Measurements from ENCODE around the gene TBC1D22A.

Gene TBC1D22A

DNA sequence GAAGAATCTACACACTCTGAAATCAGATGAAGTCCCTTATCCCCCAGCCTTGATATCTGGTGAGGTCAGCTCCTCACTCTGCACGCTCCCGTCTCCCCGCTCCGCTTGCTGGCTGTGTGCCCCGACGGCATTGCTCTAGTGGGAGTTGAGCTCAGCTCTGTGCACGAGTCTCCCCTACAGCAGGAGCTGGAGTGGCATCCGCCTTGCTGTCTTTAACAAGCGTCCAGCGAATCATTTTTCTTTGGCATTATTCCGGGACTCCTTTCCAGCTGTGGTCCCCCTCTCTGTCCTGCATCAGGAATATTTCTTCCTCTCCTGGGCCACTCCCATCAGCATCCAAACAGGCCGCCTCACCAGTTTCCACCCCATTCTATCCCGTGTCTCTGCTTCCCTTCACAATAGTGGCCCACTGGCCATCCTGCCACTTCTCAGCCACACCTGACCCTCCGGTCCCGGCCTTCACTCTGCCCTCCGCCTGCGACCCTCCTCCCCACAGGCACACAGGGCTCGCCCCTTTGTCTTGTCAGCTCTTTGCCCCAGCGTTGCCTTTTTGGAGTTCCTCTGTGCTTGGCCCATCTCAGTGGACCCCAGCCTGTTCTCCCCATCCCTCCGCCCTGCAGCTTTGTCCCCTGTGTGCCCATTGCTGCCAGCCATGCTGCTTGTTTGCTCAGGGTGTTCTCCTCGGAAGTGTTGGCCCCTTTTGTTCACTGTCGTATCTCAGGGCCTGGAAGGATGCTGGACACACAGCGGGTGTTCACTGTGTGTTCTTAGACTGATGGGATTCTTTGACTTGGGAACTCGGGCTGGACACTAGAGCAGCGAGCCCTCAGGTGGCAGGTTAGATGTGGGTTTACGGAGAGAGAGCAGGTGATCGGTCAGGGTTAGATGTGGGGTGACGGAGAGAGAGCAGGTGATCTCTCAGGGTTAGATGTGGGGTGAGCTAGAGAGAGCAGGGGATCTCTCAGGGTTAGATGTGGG is 441.8 kb downstream of the TBC1D22A start:
- H3K4me3 ChIP-seq (ENCODE audit: low read length), result no peak overlapping the region
- no peak overlapping the region for H3K27ac ChIP-seq (ENCODE audit: low read length)
- H3K9me3 ChIP-seq (ENCODE audit: insufficient read depth, low read depth, low read length), result no peaks in the 10 kb centered on the region
- no peaks in the 10 kb centered on the region for H3K4me1 ChIP-seq (ENCODE audit: insufficient read depth, low read length)
- no peaks in the 10 kb centered on the region for H3K27me3 ChIP-seq (ENCODE audit: insufficient read depth, low read length)
- no peak overlapping the region for H3K9ac ChIP-seq (ENCODE audit: low read depth, low read length)
- no peaks in the 10 kb centered on the region for H3K36me3 ChIP-seq (ENCODE audit: insufficient read depth, low read depth, low read length)

DNA sequence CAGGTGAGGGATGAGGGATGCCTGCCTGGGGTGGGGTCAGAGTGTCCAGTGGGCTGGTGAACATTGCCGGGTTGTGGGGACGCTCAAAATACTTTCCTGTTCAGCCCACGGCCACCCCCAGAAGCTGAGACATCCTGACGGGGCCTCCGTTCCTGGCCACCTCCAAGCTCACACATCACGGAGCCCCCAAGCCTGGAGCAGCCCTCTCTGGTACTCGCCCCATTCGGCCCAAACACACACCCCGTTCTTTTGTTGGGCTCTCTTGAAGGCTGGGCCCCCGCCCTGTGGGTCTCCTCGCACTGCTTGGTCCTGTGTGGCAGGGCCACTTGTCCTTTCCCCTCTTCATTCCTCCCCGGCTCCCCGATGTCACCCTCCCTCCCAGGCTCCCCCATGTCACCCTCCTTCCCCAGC is 442.6 kb downstream of the TBC1D22A start:
- H3K9ac ChIP-seq (ENCODE audit: low read depth, low read length), result no peak overlapping the region

DNA sequence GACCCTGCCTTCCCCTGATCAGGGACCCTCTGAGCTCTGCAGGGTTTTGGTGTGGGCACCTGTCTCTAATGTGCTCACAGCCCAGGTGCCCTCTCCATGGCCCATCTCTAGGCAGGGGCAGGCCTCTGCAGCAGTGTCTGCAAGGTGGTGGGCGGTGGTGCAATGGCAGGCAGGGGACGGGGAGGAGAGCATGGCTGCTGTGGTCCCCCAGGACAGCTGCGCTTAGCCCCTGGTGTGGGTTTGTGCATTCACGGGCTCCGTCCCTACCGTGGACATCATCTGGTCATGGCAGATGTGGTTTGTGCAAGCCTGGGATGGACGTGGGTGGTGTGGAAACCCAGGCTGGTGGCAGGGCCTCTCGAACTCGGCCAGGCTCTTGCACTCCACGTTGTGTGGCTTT is 443.1 kb downstream of the TBC1D22A start:
- no peak overlapping the region for H3K9ac ChIP-seq (ENCODE audit: low read depth, low read length)
- H3K27me3 ChIP-seq (ENCODE audit: insufficient read depth, low read length), result no peaks in the 10 kb centered on the region
- no peaks in the 10 kb centered on the region for H3K9me3 ChIP-seq (ENCODE audit: insufficient read depth, low read depth, low read length)
- H3K27ac ChIP-seq (ENCODE audit: low read length), result no peak overlapping the region
- H3K4me3 ChIP-seq (ENCODE audit: low read length), result no peak overlapping the region
- no peaks in the 10 kb centered on the region for H3K36me3 ChIP-seq (ENCODE audit: insufficient read depth, low read depth, low read length)
- H3K4me1 ChIP-seq (ENCODE audit: insufficient read depth, low read length), result no peaks in the 10 kb centered on the region

More for the DNA sequence above, 442.6 kb downstream of the TBC1D22A start:
- H3K27ac ChIP-seq (ENCODE audit: low read length), result no peak overlapping the region
- no peaks in the 10 kb centered on the region for H3K36me3 ChIP-seq (ENCODE audit: insufficient read depth, low read depth, low read length)
- H3K9me3 ChIP-seq (ENCODE audit: insufficient read depth, low read depth, low read length), result no peaks in the 10 kb centered on the region
- H3K4me3 ChIP-seq (ENCODE audit: low read length), result no peak overlapping the region
- H3K4me1 ChIP-seq (ENCODE audit: insufficient read depth, low read length), result no peaks in the 10 kb centered on the region
- H3K27me3 ChIP-seq (ENCODE audit: insufficient read depth, low read length), result no peaks in the 10 kb centered on the region

DNA sequence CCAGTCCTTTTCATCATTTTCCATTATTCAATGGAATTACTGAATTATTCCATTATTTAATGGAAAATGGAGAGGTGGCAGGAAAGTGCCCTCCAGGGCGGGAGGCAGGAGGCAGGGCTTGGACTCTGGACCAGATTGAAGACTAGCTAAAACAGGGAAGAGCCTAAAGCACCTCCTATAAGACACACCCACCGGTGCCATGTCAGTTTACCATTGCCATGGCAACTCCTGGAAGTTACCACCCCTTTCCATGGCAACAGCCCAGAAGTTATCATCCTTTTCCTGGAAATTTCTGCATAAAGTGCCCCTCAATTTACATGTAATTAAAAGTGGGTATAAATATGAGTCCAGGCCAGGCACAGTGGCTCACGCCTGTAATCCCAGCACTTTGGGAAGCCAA is 443.7 kb downstream of the TBC1D22A start:
- H3K4me1 ChIP-seq (ENCODE audit: insufficient read depth, low read length), result no peaks in the 10 kb centered on the region
- no peak overlapping the region for H3K27ac ChIP-seq (ENCODE audit: low read length)
- no peaks in the 10 kb centered on the region for H3K27me3 ChIP-seq (ENCODE audit: insufficient read depth, low read length)
- no peak overlapping the region for H3K4me3 ChIP-seq (ENCODE audit: low read length)
- no peaks in the 10 kb centered on the region for H3K36me3 ChIP-seq (ENCODE audit: insufficient read depth, low read depth, low read length)
- no peaks in the 10 kb centered on the region for H3K9me3 ChIP-seq (ENCODE audit: insufficient read depth, low read depth, low read length)
- H3K9ac ChIP-seq (ENCODE audit: low read depth, low read length), result no peak overlapping the region

DNA sequence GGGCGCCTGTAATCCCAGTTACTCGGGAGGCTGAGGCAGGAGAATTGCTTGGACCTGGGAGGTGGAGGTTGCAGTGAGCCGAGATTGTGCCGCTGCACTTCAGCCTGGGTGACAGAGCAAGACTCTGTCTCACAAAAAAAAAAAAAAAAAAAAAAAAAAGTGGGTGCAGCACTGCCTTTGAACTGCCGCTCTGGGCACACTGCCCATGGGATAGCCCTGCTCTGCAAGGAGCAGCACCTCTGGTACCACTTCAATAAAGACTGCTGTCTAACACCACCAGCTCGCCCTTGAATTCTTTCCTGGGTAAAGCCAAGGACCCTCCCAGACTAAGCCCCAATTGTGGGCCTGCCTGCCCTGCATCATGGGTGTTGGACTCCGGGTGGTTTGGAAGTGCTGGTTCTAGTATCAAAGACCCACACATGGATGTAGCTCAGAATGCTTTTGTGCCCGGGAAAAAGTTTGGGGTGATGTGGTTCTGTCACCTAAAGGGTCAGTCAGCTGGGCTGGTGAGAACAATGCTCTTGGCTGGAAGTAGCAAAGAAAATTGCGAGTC is 444.3 kb downstream of the TBC1D22A start:
- no peaks in the 10 kb centered on the region for H3K27me3 ChIP-seq (ENCODE audit: insufficient read depth, low read length)
- no peaks in the 10 kb centered on the region for H3K36me3 ChIP-seq (ENCODE audit: insufficient read depth, low read depth, low read length)
- no peaks in the 10 kb centered on the region for H3K4me1 ChIP-seq (ENCODE audit: insufficient read depth, low read length)
- no peak overlapping the region for H3K9ac ChIP-seq (ENCODE audit: low read depth, low read length)
- H3K4me3 ChIP-seq (ENCODE audit: low read length), result no peak overlapping the region
- no peak overlapping the region for H3K27ac ChIP-seq (ENCODE audit: low read length)
- H3K9me3 ChIP-seq (ENCODE audit: insufficient read depth, low read depth, low read length), result no peaks in the 10 kb centered on the region

DNA sequence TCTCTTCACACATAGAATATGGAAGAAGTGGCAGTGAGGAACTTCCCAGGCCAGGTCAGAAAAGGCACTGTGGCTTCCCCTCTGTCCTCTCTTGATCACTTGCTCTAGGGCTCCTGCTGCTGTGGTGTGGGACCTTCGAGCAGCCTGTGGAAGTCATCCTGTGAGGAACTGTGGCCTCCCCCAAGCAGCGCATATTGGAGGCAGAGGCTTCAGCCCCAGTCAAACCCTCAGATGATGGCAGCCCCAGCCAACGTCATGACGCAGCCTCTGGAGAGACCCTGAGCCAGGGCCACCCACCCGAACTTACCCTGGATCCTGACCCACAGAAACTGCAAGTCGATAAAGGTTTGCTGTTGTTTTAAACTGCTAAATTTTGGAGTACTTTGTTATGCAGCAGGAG is 444.9 kb downstream of the TBC1D22A start:
- peaks cover 4% of the 10 kb centered on the region; the same call in 1 of the 2 replicates for H3K9me3 ChIP-seq (ENCODE audit: insufficient read depth, low read depth, low read length)
- no peak overlapping the region for H3K9ac ChIP-seq (ENCODE audit: low read depth, low read length)

DNA sequence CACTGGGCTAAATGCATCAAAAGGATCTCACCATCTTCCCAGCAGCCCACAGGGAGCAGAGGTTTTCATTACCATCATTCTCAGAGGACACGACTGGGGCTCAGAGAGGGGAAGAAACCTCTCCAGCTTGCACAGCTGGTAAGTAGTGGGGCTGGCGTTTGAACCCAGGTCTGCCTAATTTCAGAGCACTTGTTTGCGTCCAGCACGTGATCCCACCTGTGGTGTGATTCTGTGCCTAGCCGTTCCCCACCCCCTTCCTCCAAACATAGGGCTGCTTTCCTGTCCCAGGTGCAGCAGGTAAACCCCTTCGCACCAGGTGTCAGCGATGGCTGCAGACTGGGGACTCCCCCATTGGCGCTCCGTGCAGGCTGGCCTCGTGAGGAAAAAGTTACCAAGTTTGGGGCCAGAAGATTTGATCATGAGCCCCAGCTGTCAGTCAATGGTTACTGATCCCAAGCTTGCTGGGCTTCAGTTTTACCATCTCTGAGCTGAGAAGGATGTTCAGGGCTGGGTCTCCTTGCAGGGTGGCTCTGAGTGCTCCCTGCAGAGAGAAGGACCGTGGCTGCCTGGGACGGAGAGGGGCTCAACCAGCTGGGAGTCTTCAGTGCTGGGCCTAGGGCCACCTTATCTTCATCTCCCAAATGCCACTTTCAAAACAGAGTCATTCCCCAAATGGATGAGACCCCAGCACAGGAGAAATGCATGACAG is 445.6 kb downstream of the TBC1D22A start:
- Histone ChIP-seq H3K36me3 (ENCODE audit: insufficient read depth, low read depth, low read length) (no peaks in the 10 kb centered on the region), H3K27me3 (ENCODE audit: insufficient read depth, low read length) (no peaks in the 10 kb centered on the region), H3K9ac (ENCODE audit: low read depth, low read length) (no peak overlapping the region), H3K4me1 (ENCODE audit: insufficient read depth, low read length) (no peaks in the 10 kb centered on the region), H3K9me3 (ENCODE audit: insufficient read depth, low read depth, low read length) (peaks cover 10% of the 10 kb centered on the region; the same call in 1 of the 2 replicates), H3K4me3 (ENCODE audit: low read length) (no peak overlapping the region), H3K27ac (ENCODE audit: low read length) (no peak overlapping the region)

More for the DNA sequence above, 444.9 kb downstream of the TBC1D22A start:
- Histone ChIP-seq H3K27ac (ENCODE audit: low read length) (no peak overlapping the region), H3K4me3 (ENCODE audit: low read length) (no peak overlapping the region), H3K27me3 (ENCODE audit: insufficient read depth, low read length) (no peaks in the 10 kb centered on the region), H3K36me3 (ENCODE audit: insufficient read depth, low read depth, low read length) (no peaks in the 10 kb centered on the region), H3K4me1 (ENCODE audit: insufficient read depth, low read length) (no peaks in the 10 kb centered on the region)

DNA sequence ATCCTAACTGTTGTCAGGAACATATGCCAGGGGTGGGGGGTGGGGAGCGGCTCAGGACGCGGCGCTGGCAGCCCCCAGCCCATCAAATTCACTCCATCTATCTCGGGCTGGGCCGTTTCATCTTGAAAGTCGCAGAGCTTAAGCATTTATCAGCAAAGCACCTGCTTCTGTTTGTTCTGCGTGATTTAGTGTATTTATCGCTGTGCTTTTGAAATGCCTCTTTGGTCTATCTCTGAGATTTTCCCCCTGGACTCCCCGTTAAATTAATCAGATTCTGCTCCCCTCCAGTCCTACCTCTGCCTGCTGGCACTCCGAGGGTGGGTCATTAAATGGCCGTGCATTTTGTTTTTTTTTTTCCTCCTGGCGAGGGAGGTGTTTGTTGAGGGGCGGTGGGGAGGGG is 446.2 kb downstream of the TBC1D22A start:
- Histone ChIP-seq H3K4me1 (ENCODE audit: insufficient read depth, low read length) (no peaks in the 10 kb centered on the region), H3K27ac (ENCODE audit: low read length) (no peak overlapping the region), H3K4me3 (ENCODE audit: low read length) (no peak overlapping the region), H3K9me3 (ENCODE audit: insufficient read depth, low read depth, low read length) (peaks cover 13% of the 10 kb centered on the region; the same call in 1 of the 2 replicates), H3K27me3 (ENCODE audit: insufficient read depth, low read length) (no peaks in the 10 kb centered on the region), H3K36me3 (ENCODE audit: insufficient read depth, low read depth, low read length) (no peaks in the 10 kb centered on the region), H3K9ac (ENCODE audit: low read depth, low read length) (no peak overlapping the region)

DNA sequence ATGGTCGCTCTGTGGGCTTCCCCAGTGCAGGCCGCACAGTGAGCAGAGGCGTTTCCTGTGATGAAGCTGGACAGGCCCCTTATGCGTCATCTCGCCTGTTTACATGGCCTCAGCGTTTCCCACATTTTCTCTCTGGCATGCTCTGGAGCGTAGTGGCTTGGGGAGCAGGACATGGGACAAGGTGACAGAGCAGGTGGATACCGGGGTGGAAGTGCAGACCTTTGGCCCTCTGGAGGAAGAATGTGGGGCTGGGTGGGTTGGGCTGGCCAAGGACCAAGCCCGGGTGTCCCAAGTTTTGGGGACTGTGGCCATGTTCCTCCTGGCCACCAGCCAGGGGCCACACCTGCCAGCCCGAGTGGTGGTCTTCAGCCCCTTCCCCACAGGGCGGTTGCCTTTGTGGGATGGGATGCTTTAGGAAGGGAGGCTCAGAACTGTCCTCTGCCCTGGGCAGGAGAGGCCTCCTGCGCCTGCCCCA is 446.6 kb downstream of the TBC1D22A start:
- no peak overlapping the region for H3K4me3 ChIP-seq (ENCODE audit: low read length)
- H3K27ac ChIP-seq (ENCODE audit: low read length), result no peak overlapping the region
- no peaks in the 10 kb centered on the region for H3K27me3 ChIP-seq (ENCODE audit: insufficient read depth, low read length)
- H3K4me1 ChIP-seq (ENCODE audit: insufficient read depth, low read length), result no peaks in the 10 kb centered on the region
- H3K36me3 ChIP-seq (ENCODE audit: insufficient read depth, low read depth, low read length), result no peaks in the 10 kb centered on the region
- peaks cover 13% of the 10 kb centered on the region; the same call in 1 of the 2 replicates for H3K9me3 ChIP-seq (ENCODE audit: insufficient read depth, low read depth, low read length)
- H3K9ac ChIP-seq (ENCODE audit: low read depth, low read length), result no peak overlapping the region

DNA sequence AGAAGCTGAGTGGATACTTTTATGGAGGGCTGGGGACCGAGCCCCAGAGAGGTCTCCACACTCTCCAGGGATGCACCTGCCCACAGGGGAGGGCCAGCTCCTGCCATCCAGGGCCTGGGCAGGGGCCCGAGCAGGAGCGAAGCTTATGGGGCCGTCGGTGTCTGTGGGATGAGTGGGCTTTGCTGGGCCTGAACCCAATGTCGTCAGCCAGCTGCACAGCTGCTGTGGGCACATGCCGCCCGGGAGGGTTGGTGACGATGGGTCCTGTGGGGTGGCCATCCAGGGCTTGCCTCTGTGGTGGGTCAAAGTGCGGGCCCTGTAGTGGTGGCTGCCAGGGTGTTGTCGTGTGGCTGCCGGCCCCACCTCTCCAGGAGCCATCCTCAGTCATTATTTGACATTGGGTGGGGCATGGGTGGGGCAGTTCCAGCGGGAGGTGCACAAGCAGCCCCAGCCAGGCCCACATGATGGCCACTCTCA is 447.1 kb downstream of the TBC1D22A start:
- H3K9ac ChIP-seq (ENCODE audit: low read depth, low read length), result no peak overlapping the region
- peaks cover 13% of the 10 kb centered on the region; the same call in 1 of the 2 replicates for H3K9me3 ChIP-seq (ENCODE audit: insufficient read depth, low read depth, low read length)
- H3K27me3 ChIP-seq (ENCODE audit: insufficient read depth, low read length), result no peaks in the 10 kb centered on the region

DNA sequence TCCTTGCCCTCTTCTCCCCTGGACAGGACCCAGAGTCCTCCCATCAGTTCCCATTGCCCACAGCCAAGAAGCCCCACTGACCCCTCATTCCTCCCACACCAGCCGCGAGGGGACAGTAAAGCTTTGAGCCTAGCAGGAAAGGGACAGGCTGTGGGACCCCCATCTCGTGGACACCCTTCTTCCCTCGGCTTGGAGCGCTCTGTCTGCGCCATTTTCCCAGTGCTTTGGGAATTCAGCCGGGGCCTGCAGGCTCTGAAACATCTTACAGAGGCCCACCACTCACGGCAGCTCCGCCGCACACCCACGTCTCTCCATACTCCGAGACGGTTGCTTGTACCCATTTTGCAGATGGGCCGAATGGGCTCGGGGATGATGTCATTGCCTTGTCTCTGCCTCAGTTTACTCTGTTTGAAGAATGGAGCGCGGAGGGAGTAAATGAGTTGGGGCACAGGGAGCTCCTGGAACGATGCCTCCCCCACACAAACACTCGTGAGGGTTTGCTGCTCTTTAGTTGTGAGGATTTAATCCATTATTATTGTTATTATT is 447.7 kb downstream of the TBC1D22A start:
- Histone ChIP-seq H3K9me3 (ENCODE audit: insufficient read depth, low read depth, low read length) (peaks cover 13% of the 10 kb centered on the region; the same call in 1 of the 2 replicates), H3K9ac (ENCODE audit: low read depth, low read length) (no peak overlapping the region), H3K27ac (ENCODE audit: low read length) (no peak overlapping the region), H3K4me1 (ENCODE audit: insufficient read depth, low read length) (no peaks in the 10 kb centered on the region), H3K4me3 (ENCODE audit: low read length) (no peak overlapping the region), H3K36me3 (ENCODE audit: insufficient read depth, low read depth, low read length) (no peaks in the 10 kb centered on the region), H3K27me3 (ENCODE audit: insufficient read depth, low read length) (no peaks in the 10 kb centered on the region)

More for the DNA sequence above, 447.1 kb downstream of the TBC1D22A start:
- Histone ChIP-seq H3K36me3 (ENCODE audit: insufficient read depth, low read depth, low read length) (no peaks in the 10 kb centered on the region), H3K4me1 (ENCODE audit: insufficient read depth, low read length) (no peaks in the 10 kb centered on the region), H3K27ac (ENCODE audit: low read length) (no peak overlapping the region), H3K4me3 (ENCODE audit: low read length) (no peak overlapping the region)
